NCI-H226 (cell line): ENCODE data around the gene ARAP2.

Source experiments
- DNase-seq: peaks from one replicate; pipeline ENCODE4 v3.0.0-alpha.2; 2015

Gene ARAP2

DNA sequence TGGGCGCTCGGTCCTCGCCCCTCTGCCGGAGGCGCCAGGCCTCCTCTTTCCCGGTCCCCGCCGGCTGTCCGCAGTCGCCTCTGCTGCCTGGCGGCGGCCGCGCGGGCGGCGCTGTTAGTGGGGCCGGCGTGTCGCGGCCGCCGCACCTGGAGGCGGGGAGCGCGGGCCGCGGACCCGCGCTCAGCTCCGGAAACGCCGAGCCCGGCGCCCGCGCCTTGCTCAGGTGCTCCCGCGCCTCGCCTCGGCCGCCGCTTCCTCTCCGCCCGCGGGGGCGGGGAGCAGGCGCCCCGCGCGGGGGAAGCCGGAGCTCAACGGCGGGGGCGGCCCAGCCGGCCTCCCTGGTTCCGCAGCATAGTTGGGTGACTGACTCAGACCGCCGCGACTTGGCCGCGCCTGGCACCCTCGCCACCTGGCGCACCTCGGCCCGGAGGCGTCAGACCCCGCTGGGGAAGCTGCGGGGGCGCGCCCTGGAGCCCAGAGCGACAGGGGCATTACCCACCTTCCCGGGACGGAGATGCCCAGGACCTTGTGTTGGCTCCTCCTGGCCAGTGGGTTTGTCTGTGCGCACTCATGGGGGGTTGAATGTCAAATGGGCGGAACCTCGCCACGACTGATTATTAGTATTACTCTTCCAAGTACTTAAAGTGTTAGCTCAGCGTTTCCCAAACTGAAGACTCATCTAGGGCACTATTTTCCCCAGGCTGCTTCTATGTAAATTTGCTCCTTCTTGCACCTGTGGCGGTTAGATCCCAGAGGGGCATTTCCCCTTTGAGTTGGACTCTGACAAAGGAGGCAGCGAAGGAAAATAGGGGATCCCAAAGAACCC, at the start of gene ARAP2:
Gene ARAP2 (minus strand): TSS at position 258 of the 826 bp plus-strand sequence. CDS start 15,028 bp downstream, outside the sequence.
- DNase-seq, result peak; percentile 94

- DNase-seq, result peak; percentile 12
Observed at GRCh38 chr4:36292556-36293188, 48.4 kb upstream of the ARAP2 start.

- no peak for DNase-seq
Observed at GRCh38 chr4:36290641-36291040, 46.3 kb upstream of the ARAP2 start.

DNA sequence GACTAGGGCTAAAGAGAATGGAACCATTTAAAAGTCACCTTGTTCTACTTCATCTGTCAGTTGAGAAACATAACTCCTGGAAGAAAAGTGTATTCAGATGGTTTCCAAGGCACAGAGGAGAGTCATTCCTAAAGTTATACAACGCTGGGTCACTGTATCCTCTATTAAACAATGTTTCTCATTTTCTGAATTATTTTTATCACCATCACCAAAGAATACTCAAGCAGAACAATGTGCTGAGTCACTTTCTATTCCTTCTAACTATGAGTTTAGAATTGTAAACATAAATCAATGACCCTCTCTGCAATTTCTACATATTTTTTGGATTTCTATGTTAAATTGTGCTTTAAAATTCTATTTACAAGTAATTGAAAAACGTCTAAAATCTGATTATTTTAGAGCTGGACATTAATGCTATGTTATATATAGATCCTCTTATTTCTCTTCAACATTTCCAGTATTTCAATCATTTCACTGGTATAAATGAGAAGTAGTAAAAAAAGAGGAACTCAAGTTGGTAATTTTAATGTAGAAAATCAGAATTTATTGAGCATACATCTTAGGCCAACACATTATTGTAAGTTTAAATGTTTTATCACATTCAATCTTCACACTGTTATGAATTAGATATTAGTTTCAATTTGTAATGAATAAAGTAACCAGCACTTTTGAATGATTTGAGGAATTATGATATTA, 44.6 kb upstream of the ARAP2 start:
- DNase-seq, result peak; percentile 8

GRCh38 chr4:36286481-36286871, 42.2 kb upstream of the ARAP2 start:
- DNase-seq, result no peak

DNA sequence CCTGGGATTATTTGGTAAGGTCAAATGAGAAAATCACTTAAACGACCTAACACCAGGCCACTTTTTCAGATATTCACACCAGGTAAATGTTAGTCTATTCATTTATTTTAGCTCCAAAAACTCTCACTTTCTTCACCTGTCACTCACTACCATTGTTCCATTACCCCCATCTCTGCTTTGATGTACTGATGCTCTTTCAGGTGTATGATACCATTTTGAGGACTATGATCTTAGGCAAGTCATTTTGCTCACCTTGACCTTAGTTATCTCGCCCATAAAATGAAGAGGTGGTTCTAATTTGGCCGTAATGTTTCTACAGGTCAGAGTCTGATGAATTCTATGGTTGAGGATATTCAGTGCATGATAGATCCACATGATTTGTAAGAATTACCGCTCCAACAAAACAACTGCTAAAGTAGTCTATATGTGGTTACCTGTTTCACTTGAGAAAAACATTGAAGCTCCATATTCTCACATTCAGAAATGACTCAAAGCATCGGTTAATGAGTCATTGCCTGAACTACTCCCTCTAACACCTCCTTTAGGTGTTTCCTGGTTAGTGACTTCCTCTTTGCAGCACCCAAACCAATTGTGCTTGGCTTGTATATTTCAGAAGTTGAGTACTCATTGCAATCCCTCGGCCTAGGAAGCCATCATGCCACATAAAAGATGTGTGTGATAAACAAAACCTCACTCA, 41.6 kb upstream of the ARAP2 start:
- DNase-seq, result peak; percentile 59

- DNase-seq, result no peak
Observed at GRCh38 chr4:36283912-36284465, 39.7 kb upstream of the ARAP2 start.

DNA sequence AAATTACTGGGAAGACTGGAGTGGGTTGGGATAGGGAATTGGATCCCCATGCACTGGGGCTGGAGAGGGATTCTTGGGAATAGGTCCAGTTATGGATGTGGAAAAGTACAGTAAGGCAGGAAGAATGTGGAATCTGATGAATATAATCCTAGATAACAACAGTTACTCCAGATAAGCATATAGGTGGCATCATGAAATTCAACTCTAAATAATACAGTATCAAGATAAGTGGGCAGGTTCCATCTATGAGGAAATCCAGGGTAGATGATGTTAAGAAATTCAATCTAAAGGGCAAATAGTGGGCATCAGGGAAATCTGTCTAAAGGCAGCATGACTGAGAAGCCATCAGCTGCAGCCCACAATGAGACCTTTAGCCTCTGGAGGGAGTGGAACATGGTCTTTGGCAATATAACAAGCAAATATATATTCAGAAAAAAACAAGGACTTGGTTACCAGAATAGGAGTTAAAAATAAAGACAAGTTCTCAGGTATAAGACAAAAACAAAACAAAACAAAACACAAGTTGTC, 38.3 kb upstream of the ARAP2 start:
- peak; percentile 67 for DNase-seq

- DNase-seq, result peak; percentile 65
Observed at GRCh38 chr4:36281384-36282106, 37.2 kb upstream of the ARAP2 start, which contains the start of gene DTHD1. TSS of gene DTHD1 (plus strand) at chr4:36281616. CDS start at chr4:36281759, 143 bp downstream.

DNA sequence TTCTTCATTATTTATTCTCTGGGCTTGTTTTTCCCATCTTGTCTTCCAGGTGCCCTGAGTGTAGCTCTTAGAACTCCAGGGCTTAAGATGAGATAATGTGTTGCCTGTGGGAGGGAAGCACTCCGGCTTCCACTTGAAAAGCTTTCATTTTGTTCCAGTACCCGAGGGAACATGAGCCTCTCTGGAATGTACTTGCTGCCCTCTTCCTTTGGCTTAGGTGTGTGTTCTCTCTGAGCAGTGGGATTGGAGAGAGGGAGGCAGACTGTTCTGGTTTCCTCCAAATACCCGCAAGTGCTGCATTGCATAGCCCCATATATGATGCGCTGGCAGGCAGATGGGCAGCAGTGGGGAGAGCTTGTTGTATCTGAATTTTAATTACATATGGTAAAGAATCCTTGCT, 36.2 kb upstream of the ARAP2 start:
- DNase-seq, result peak; percentile 79

DNA sequence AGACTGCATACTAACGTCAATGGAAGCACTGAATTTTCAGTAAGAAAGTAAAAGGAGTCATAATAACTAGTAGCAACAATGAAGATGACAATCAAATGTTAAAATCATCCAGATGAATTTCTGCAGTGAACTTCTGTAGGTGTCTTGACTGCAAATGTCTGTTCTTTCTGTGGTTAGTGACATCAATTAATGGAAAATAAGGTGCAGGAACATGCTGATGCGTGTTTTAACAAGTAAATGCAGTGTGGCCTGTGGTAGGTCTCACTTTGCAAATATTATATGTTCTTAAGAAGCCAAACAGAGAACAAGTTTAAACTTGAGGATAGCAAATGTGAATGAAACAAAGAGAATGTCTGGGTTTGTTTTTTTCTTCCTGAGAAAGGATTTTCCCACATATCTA, 34.5 kb upstream of the ARAP2 start:
- no peak for DNase-seq

- DNase-seq, result no peak
Observed at GRCh38 chr4:36277533-36277932, 33.2 kb upstream of the ARAP2 start.

- peak; percentile 69 for DNase-seq
Observed at GRCh38 chr4:36274158-36274557, 29.8 kb upstream of the ARAP2 start.

- peak; percentile 13 for DNase-seq
Observed at GRCh38 chr4:36273276-36273675, 29.0 kb upstream of the ARAP2 start.

- DNase-seq, result no peak
Observed at GRCh38 chr4:36269533-36270173, 25.3 kb upstream of the ARAP2 start.

DNA sequence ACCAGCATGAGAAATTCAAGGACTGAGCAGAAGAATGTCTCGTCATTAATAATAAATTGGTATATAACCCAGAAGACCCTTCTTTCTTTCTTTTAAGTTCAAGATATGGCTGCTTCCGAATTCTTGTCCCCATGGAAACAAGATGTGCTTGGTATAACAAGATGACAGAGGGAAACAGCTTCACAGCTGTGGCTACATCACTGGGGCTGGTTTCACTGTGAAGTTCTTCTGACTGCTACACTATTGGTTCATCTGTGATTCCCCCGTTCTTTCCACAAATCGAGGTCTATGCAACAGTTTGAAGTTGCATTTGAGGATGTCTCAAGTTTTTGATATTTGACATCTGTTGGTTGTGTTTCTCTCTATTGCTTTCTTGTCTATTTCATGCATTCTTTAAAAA, 24.8 kb upstream of the ARAP2 start:
- no peak for DNase-seq

DNA sequence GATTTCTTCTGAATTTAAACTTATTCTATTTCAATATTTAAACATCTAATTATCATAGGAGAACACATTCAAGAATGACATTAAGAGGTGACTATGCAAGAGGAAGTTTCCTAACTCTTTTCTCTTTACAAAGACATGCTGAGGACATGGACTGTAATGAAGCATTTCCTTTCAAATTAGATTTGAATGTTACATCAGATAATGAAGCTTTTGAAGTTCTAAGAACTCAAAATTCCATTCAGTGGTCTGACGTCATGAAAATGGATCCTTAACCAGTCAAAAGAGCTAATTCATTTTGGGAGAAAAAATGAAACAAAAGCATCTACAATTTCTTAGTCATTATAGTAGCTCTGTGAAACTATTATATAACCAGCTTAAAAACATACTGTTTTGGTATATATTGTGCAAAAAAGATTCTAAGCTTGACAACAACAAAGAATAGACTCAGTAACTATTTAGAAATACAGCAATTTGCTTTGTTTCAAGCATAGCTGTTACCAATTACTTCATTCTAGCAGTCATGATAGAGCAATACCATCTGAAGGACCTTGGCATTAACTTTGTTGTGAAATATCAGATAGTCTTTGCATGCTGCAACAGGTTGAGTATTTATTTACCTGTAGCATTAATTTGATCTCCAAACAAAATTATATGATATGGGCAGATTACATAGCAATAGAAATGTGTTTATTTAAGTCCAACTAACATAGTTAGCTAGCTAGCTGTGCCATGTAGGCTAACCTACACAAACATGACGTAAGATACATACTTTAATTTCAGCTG, 23.4 kb upstream of the ARAP2 start:
- no peak for DNase-seq

DNA sequence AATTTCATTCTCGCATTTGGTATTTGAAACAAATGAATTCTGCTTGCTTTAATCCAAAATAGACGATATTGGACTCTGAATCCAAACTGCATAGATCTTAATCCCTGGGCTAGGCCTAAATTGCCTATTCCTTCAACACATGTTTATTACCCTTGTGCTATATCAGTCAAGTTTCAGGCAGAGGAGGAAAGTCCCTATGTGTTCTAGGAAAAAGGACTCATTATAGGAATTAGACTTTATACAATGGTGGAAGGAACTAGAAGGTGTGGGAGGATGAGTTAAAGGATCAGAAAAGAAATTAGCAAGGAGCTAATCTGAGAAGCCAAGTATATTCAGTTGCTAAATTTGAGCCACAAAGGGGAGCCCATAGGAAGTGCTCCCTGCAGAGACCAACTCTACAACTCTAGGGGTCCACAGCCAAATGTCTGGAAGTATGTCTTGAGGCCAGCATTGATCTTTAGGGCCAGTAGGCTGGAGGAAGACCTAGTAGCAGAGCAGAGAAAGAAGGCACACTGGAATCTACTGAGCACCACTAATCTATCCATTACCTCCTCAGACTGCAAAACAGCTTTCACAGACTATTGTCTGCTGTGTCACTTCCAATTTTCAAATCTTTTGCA, 20.0 kb upstream of the ARAP2 start:
- no peak for DNase-seq

GRCh38 chr4:36260731-36261130, 16.4 kb upstream of the ARAP2 start:
- DNase-seq, result no peak

DNA sequence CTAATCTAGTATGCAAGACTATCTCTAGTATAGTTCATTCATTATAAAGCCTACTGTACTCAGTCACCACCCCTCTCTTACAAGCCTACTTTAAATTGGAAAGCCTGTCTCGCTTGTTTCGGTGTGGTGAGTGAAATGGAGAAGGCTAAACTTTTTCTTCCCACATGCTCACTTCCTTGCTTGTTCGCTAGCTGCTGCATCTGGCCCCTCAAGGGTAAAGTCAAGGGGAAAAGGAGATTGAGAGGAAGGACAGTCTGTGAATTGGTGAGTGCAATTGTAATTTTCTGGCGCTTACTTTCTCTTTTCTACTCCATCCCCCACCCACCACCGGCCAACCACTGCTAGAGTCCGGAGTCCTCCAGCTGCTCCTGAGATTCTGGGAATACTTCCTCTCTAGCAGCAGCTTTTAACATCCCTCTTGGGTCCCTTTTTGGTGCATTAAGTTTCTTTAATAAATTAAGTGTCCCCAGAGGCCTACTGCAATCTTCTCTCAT, 12.1 kb upstream of the ARAP2 start:
- DNase-seq, result no peak
